A673 (cell line): Measurements from ENCODE around the gene ENOX1. TPM values are rescaled to one million over a fixed set of nuclear protein-coding genes. Genes with fewer than 3 reads are reported as not detected.

ENCODE experiments used
- BruUV-seq: library from RNA; stranded (reverse); fragments of 400-500 nt; replicated peaks from 2 replicates; lab custom pipeline; 2021; lab: Mats Ljungman, UMichigan
- CTCF ChIA-PET: fragments of 300-600 bp; sonication (Branson Sonifier 250); formaldehyde crosslinking; loops from one replicate; lab custom pipeline; 2022; ENCODE audit warnings: antibody characterized with exemption; lab: Charles Lee
- POLR2A ChIA-PET: fragments of 300-600 bp; sonication (Branson Sonifier 250); formaldehyde crosslinking; loops from one replicate; lab custom pipeline; 2022; ENCODE audit warnings: antibody characterized with exemption; ENCODE audit not compliant: low non-redundant PET; lab: Charles Lee
- DNase-seq: peaks from one replicate; pipeline ENCODE4 v3.0.0-alpha.2; 2015; ENCODE audit warnings: low spot score
- H3K27ac ChIP-seq: fragments of 200-600 bp; sonication (generic); 2 replicates; pipeline ENCODE4 v1.5.1; 2016; ENCODE audit warnings: mixed run types, low read depth, mild to moderate bottlenecking, mixed read lengths, antibody characterized with exemption, low read length; ENCODE audit not compliant: poor library complexity, severe bottlenecking
- H3K27me3 ChIP-seq: fragments of 200-600 bp; sonication (generic); replicated peaks from 2 replicates; pipeline ENCODE4 v1.6.1; 2017; ENCODE audit warnings: mixed run types, low read depth, mild to moderate bottlenecking, mixed read lengths, antibody characterized with exemption, low read length; ENCODE audit not compliant: insufficient read depth, poor library complexity
- H3K36me3 ChIP-seq: fragments of 200-600 bp; sonication (generic); 2 replicates; pipeline ENCODE4 v1.6.1; 2016; ENCODE audit warnings: mixed run types, mild to moderate bottlenecking, mixed read lengths, antibody characterized with exemption, low read length; ENCODE audit not compliant: insufficient read depth, poor library complexity, severe bottlenecking
- H3K4me1 ChIP-seq: fragments of 200-600 bp; sonication (generic); 2 replicates; pipeline ENCODE4 v1.6.1; 2017; ENCODE audit warnings: mixed run types, mild to moderate bottlenecking, mixed read lengths, antibody characterized with exemption, low read length; ENCODE audit not compliant: insufficient read depth, poor library complexity, severe bottlenecking
- H3K4me3 ChIP-seq: fragments of 200-600 bp; sonication (generic); 2 replicates; pipeline ENCODE4 v1.5.1; 2016; ENCODE audit warnings: low read depth, mixed run types, mild to moderate bottlenecking, mixed read lengths, low read length; ENCODE audit not compliant: poor library complexity, severe bottlenecking
- H3K9me3 ChIP-seq: fragments of 200-600 bp; sonication (generic); 2 replicates; pipeline ENCODE4 v1.6.1; 2016; ENCODE audit warnings: mixed run types, low read depth, mild to moderate bottlenecking, mixed read lengths, antibody characterized with exemption, low read length; ENCODE audit not compliant: poor library complexity, severe bottlenecking
- CTCF ChIP-seq: fragments of 300-800, 200-600 bp; sonication (generic); conservative IDR thresholded peaks from 2 replicates; pipeline ENCODE4 v1.5.1; 2017; ENCODE audit warnings: low read depth, mild to moderate bottlenecking, antibody characterized with exemption, low read length, moderate library complexity, mixed read lengths
- EZH2 ChIP-seq: fragments of 200-600 bp; sonication (generic); IDR thresholded peaks from 2 replicates; pipeline ENCODE4 v1.6.1; 2017; ENCODE audit warnings: borderline replicate concordance, low read depth, mild to moderate bottlenecking, mixed read lengths, antibody characterized with exemption, low read length; ENCODE audit not compliant: poor library complexity, severe bottlenecking
- intact Hi-C: fragments of 100-400 bp; cut with micrococcal nuclease; formaldehyde crosslinking; loops from one replicate; pipeline ENCODE4 v1.10.0; 2022; ENCODE audit not compliant: unreplicated experiment
- total RNA-seq: library from RNA; stranded (reverse); gene quantifications from 2 replicates; pipeline ENCODE4 v1.2.3, GENCODE V29; 2021

ENOX1 gene
- total RNA-seq, 1 experiment from 2014 or later = 4.4 TPM

DNA sequence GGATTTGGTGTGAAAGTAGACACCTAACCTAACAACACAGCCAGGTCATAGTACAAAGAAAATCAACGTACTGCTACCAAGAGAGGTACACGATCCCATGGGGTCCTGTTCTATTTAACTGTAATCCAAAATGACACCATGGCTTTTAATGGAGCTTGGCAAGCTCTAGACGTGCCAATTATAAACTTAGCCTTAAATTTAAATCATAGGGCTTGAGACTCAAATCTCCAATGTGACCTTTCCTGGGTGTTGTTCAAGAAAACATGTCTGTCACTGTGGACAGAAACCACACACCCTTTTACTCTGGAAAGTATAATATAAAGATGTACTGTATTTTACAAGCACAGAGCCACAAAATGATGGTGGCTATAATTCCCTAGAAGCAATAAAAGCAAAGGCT, 299.3 kb downstream of the ENOX1 start:
- no peaks in the 10 kb centered on the region for H3K9me3 ChIP-seq
- H3K27me3 ChIP-seq = no peaks in the 10 kb centered on the region
- no peak overlapping the region for H3K27ac ChIP-seq
- no peak overlapping the region for H3K4me3 ChIP-seq
- intact Hi-C loops = no loop called here
- no peak for TF ChIP-seq EZH2
- no peak for TF ChIP-seq CTCF
- ChIA-PET CTCF (no interaction called here), POLR2A (no interaction called here)
- DNase-seq = no peak
- H3K4me1 ChIP-seq = no peaks in the 10 kb centered on the region
- BruUV-seq = no TSS peak
- H3K36me3 ChIP-seq = no peaks in the 10 kb centered on the region

- POLR2A ChIA-PET = no interaction called here
- no peaks in the 10 kb centered on the region for H3K9me3 ChIP-seq
- intact Hi-C loops = no loop called here
- CTCF ChIA-PET = no interaction called here
- no peak overlapping the region for H3K4me3 ChIP-seq
- no peak for DNase-seq
- no peaks in the 10 kb centered on the region for H3K36me3 ChIP-seq
- no peaks in the 10 kb centered on the region for H3K4me1 ChIP-seq
- H3K27me3 ChIP-seq = no peaks in the 10 kb centered on the region
- BruUV-seq = no TSS peak
- H3K27ac ChIP-seq = no peak overlapping the region
- TF ChIP-seq EZH2 (no peak), CTCF (no peak)
Observed at GRCh38 chr13:43484432-43485225, 302.1 kb downstream of the ENOX1 start.

GRCh38 chr13:43483930-43484329, 302.8 kb downstream of the ENOX1 start:
- H3K36me3 ChIP-seq = no peaks in the 10 kb centered on the region
- H3K27me3 ChIP-seq = no peaks in the 10 kb centered on the region
- ChIA-PET CTCF (no interaction called here), POLR2A (no interaction called here)
- no peak for DNase-seq
- no peak for TF ChIP-seq CTCF
- no peak for TF ChIP-seq EZH2
- H3K4me3 ChIP-seq = no peak overlapping the region
- BruUV-seq = no TSS peak
- no peaks in the 10 kb centered on the region for H3K9me3 ChIP-seq
- no peak overlapping the region for H3K27ac ChIP-seq
- H3K4me1 ChIP-seq = no peaks in the 10 kb centered on the region
- intact Hi-C loops = no loop called here
